Measurements from ENCODE around the gene ALOXE3. TPM values are rescaled to one million over a fixed set of nuclear protein-coding genes. Genes with fewer than 3 reads are reported as not detected.

ALOXE3 gene
- total and polyA plus RNA-seq, 2 of the 8 experiments (the other 6 are each of a cell fraction or from before 2014, with no cell fraction given), result 0.26 TPM; not detected in 1

- Histone ChIP-seq H3K18ac (ENCODE audit: extremely low read depth, low read length) (no peak overlapping the region), H3K27me3 (replicated peaks in 1 of 4; ENCODE audit: control insufficient read depth in 3 of 4, extremely low read depth in 1 of 4, insufficient read depth in 3 of 4, low read length in 3 of 4) (peaks cover 36 to 64% (median 57%) of the 10 kb centered on the region in 4 experiments), H4K20me1 (replicated peaks in 1 of 2; ENCODE audit: control insufficient read depth in 1 of 2, insufficient read depth in 2 of 2, low read length in 2 of 2) (peaks cover 5 to 6% of the 10 kb centered on the region in 2 experiments), H3K36me3 (ENCODE audit: control insufficient read depth in 2 of 4, insufficient read depth in 4 of 4, low read length in 3 of 4) (no peaks in the 10 kb centered on the region), H3K9ac (replicated peaks in 1 of 4; ENCODE audit: extremely low read depth in 1 of 4, low read depth in 3 of 4, low read length in 3 of 4) (peak overlapping the region in 2 of 4 experiments; percentile 40 to 67; a peak in 2 of 7 replicates), H3K4me3 (ENCODE audit: extremely low read depth in 1 of 4, insufficient read depth in 2 of 4, low read depth in 3 of 4, low read length in 4 of 4) (peak overlapping the region; percentile 81 to 89 (median 82)), H4K5ac (ENCODE audit: insufficient read length, low read depth, low read length) (no peak overlapping the region), H2AK5ac (ENCODE audit: low read depth, low read length) (no peak overlapping the region), H3K4ac (replicated peaks; ENCODE audit: insufficient read length, low read depth, low read length) (no peak overlapping the region), H3K27ac (ENCODE audit: low read depth, low read length) (no peak overlapping the region), H4K91ac (replicated peaks; ENCODE audit: insufficient read length, low read length) (no peak overlapping the region), H3K9me3 (ENCODE audit: insufficient read depth in 2 of 2, low read depth in 1 of 2, low read length in 1 of 2) (no peaks in the 10 kb centered on the region), H2BK15ac (ENCODE audit: low read length) (no peak overlapping the region), H3K4me2 (ENCODE audit: insufficient read depth in 1 of 2, low read depth in 2 of 2, low read length in 2 of 2) (peak overlapping the region; percentile 88 to 100), H4K8ac (ENCODE audit: extremely low read depth, insufficient read depth, low read length) (no peak overlapping the region), H3K23me2 (ENCODE audit: low read depth, low read length) (peaks cover 38% of the 10 kb centered on the region), H2BK20ac (ENCODE audit: low read length) (no peak overlapping the region), H2BK5ac (ENCODE audit: low read depth, low read length) (peak overlapping the region; percentile 28; the same call in 1 of the 2 replicates), H3K56ac (replicated peaks; ENCODE audit: insufficient read length, low read depth, low read length) (no peak overlapping the region), H2BK12ac (ENCODE audit: low read depth, low read length) (no peak overlapping the region), H3K23ac (ENCODE audit: insufficient read length) (no peak overlapping the region), H3K79me2 (ENCODE audit: control insufficient read depth in 1 of 2, insufficient read depth in 2 of 2, low read length in 2 of 2) (no peaks in the 10 kb centered on the region), H2BK120ac (replicated peaks; ENCODE audit: low read depth, low read length) (no peak overlapping the region), H3K4me1 (replicated peaks in 1 of 4; ENCODE audit: control insufficient read depth in 3 of 4, insufficient read depth in 4 of 4, low read length in 3 of 4) (peaks cover 0 to 19% (median 10%) of the 10 kb centered on the region in 4 experiments; a peak in 6 of 7 replicates), H3K14ac (ENCODE audit: insufficient read length) (no peak overlapping the region), H2AFZ (ENCODE audit: low read length) (0 out of 2 replicates have a peak overlapping the region, but pooled peaks have one; percentile 61), H3K79me1 (ENCODE audit: low read depth, low read length) (no peaks in the 10 kb centered on the region)
- FAIRE-seq (peak; percentile 89), DNase-seq (ENCODE audit: low read depth in 1 of 2, low spot score in 2 of 2) (peak; percentile 90 to 98)
- WGBS, 2 experiments (ENCODE audit: extremely low coverage in 1 of 2, insufficient coverage in 1 of 2, insufficient read length in 1 of 2, insufficient replicate concordance in 2 of 2, low coverage in 1 of 2, low lambda C conversion rate in 2 of 2, missing lambda C conversion rate in 1 of 2), result 1% methylated on average over 28 of the region's 28 CpGs; no CpG with 5 or more reads in 1 of the 2 experiments
- CTCF ChIA-PET (ENCODE audit: partially characterized antibody), result interaction anchor here (0.6 to 23.3 kb wide), 32 partner anchors 7 to 1102 kb away, joined by 3 to 501 read pairs (median 4); partner anchors contain the start of genes ALOX12B, BORCS6, SLC25A35 and VAMP2
- POLR2A ChIA-PET (ENCODE audit: partially characterized antibody), result interaction anchor here (0.6 to 7.6 kb wide), 18 partner anchors 14 to 263 kb away, joined by 3 to 49 read pairs (median 4); partner anchors contain the start of genes AURKB, NAA38, PFAS and TMEM107
- TF ChIP-seq BACH1 (IDR thresholded peaks at IDR 0.05; ENCODE audit: low read length) (no peak; the same call in 1 of the 2 replicates), CHD2 (IDR thresholded peaks at IDR 0.05; ENCODE audit: low read length) (no peak), SAP30 (IDR thresholded peaks at IDR 0.05; ENCODE audit: insufficient read depth, insufficient replicate concordance, low read length) (no peak), RFX5 (IDR thresholded peaks at IDR 0.05; ENCODE audit: borderline replicate concordance, low read depth, low read length) (no peak), KDM4A (IDR thresholded peaks at IDR 0.05; ENCODE audit: low read depth, low read length, severe bottlenecking) (no peak), BRCA1 (IDR thresholded peaks at IDR 0.05; ENCODE audit: low read depth, low read length) (no peak), KDM5A (IDR thresholded peaks at IDR 0.05; ENCODE audit: low read length) (no peak), USF2 (IDR thresholded peaks at IDR 0.05; ENCODE audit: low read length) (no peak), CBX5 (IDR thresholded peaks at IDR 0.05; ENCODE audit: low read depth, low read length) (no peak), SIRT6 (IDR thresholded peaks at IDR 0.05; ENCODE audit: low read length) (no peak)
These were observed 1.5 kb upstream of the ALOXE3 start for GRCh38 chr17:8119581-8120519.

Data from H1 (cell line).